Activated effector memory CD4-positive, alpha-beta T cell treated with anti-CD3 and anti-CD28 coated beads, Interleukin-2, amount 50 U/mL, for 16 hours (primary cell): ENCODE data around the gene GSTM3.
"Not testable (repeated sequence)": the region's sequence is repeated elsewhere in the genome, so short reads cannot be mapped to it uniquely, and the experiment has no call there.

ENCODE experiments used
- DNase-seq: peaks from one replicate; pipeline ENCODE4 v3.0.0-alpha.2; 2020

The GSTM3 gene

GRCh38 chr1:109691759-109692158 lies 49.1 kb downstream of the GSTM3 start:
- DNase-seq = no peak

- no peak for DNase-seq
Measured at GRCh38 chr1:109689844-109690405, 50.9 kb downstream of the GSTM3 start.

- no peak for DNase-seq
Measured at GRCh38 chr1:109687641-109688499, 53.0 kb downstream of the GSTM3 start, which contains the start of gene GSTM1. TSS of gene GSTM1 (plus strand) at chr1:109687817. CDS start at chr1:109687874, 57 bp downstream.

- DNase-seq = not testable (repeated sequence)
Measured at GRCh38 chr1:109687109-109687508, 53.7 kb downstream of the GSTM3 start.

GRCh38 chr1:109685890-109686289 lies 54.9 kb downstream of the GSTM3 start:
- not testable (repeated sequence) for DNase-seq

GRCh38 chr1:109685399-109685798 lies 55.4 kb downstream of the GSTM3 start:
- not testable (repeated sequence) for DNase-seq

- not testable (repeated sequence) for DNase-seq
Measured at GRCh38 chr1:109684777-109685176, 56.1 kb downstream of the GSTM3 start.
